BLaER1 treated with 17β-estradiol and CSF1 and Interleukin-3, amounts not matched to agents 10 nM and 100 nM (cell line): ENCODE measurements around the gene TMEM123.

Experiments
- H3K27ac ChIP-seq, 11 experiments: shearing (Covaris generic); formaldehyde crosslinking; 2 replicates each; pipeline ENCODE4 v1.8.1; 2022
- H3K27me3 ChIP-seq, 11 experiments: shearing (Covaris generic); formaldehyde crosslinking; 2 replicates each; pipeline ENCODE4 v1.8.1; 2022
- H3K36me3 ChIP-seq, 11 experiments: shearing (Covaris generic); formaldehyde crosslinking; 2 replicates each; pipeline ENCODE4 v1.8.1; 2022
- H3K4me1 ChIP-seq, 10 experiments: shearing (Covaris generic); formaldehyde crosslinking; 2 replicates each; pipeline ENCODE4 v1.8.1; 2022
- H3K4me2 ChIP-seq, 11 experiments: shearing (Covaris generic); formaldehyde crosslinking; 2 replicates each; pipeline ENCODE4 v1.8.1; 2022
- H3K4me3 ChIP-seq, 10 experiments: shearing (Covaris generic); formaldehyde crosslinking; 2 replicates each; pipeline ENCODE4 v1.8.1; 2022
- H3K9ac ChIP-seq, 11 experiments: shearing (Covaris generic); formaldehyde crosslinking; 2 replicates each; pipeline ENCODE4 v1.8.1; 2022
- H3K9me3 ChIP-seq, 11 experiments: shearing (Covaris generic); formaldehyde crosslinking; replicated peaks in 1 of 11; 2 replicates each; pipeline ENCODE4 v1.8.1; 2022
- H4K20me1 ChIP-seq, 11 experiments: shearing (Covaris generic); formaldehyde crosslinking; 2 replicates each; pipeline ENCODE4 v1.8.1; 2022
- Cebpa-rat ChIP-seq, 11 experiments: shearing (Covaris generic); IDR thresholded peaks; 2 replicates each; pipeline ENCODE4 v1.8.1; 2022

The TMEM123 gene

GRCh38 chr11:102420547-102420946 lies 32.0 kb downstream of the TMEM123 start:
- no peak for TF ChIP-seq Cebpa-rat (IDR thresholded peaks at IDR 0.05)
- H3K9ac ChIP-seq: peak overlapping the region in 1 of 11 experiments; percentile 50; a peak in 2 of 22 replicates
- H3K4me3 ChIP-seq: no peak overlapping the region
- peak overlapping the region in 3 of 11 experiments; percentile 16 to 69 (median 25); a peak in 3 of 22 replicates for H3K27ac ChIP-seq
- peaks cover 40 to 100% (median 74%) of the 10 kb centered on the region in 11 experiments; a peak in 21 of 22 replicates for H4K20me1 ChIP-seq
- H3K27me3 ChIP-seq: no peaks in the 10 kb centered on the region
- H3K9me3 ChIP-seq: peaks cover 22 to 48% (median 39%) of the 10 kb centered on the region in 11 experiments
- H3K4me2 ChIP-seq: peak overlapping the region in 5 of 11 experiments; percentile 25 to 45 (median 36); a peak in 9 of 22 replicates
- peaks cover 37 to 86% (median 66%) of the 10 kb centered on the region in 11 experiments for H3K36me3 ChIP-seq
- H3K4me1 ChIP-seq: peaks cover 11 to 48% (median 31%) of the 10 kb centered on the region in 10 experiments; a peak in 17 of 20 replicates

DNA sequence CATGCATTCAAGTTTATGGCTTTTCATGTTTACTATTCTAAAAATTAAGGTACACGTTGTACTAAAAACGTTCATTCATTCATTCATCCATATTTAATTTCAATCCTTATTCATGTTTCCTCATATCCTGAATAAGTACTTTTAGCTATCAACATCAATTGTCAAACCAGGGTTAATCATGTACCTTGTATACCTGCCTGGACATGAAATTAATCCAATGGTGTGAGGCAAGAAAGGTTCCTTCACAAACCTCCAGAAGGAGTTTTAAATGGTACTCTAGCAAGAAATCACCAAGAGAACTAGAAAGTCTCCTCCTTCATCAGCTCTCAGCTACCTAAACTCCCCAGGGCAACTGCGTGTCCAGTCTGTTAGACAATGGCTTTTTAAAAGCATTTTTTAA lies 33.4 kb downstream of the TMEM123 start:
- TF ChIP-seq Cebpa-rat (IDR thresholded peaks at IDR 0.05): no peak
- no peak overlapping the region for H3K9ac ChIP-seq
- H3K4me3 ChIP-seq: no peak overlapping the region; a peak in 1 of 20 replicates
- H3K36me3 ChIP-seq: peaks cover 24 to 73% (median 54%) of the 10 kb centered on the region in 11 experiments
- peaks cover 22 to 48% (median 44%) of the 10 kb centered on the region in 11 experiments for H3K9me3 ChIP-seq
- no peak overlapping the region; a peak in 1 of 22 replicates for H3K27ac ChIP-seq
- no peaks in the 10 kb centered on the region for H3K27me3 ChIP-seq
- H3K4me2 ChIP-seq: no peak overlapping the region
- H4K20me1 ChIP-seq: peaks cover 31 to 100% (median 74%) of the 10 kb centered on the region in 11 experiments; a peak in 21 of 22 replicates
- peaks cover 12 to 38% (median 23%) of the 10 kb centered on the region in 10 experiments; a peak in 17 of 20 replicates for H3K4me1 ChIP-seq

DNA sequence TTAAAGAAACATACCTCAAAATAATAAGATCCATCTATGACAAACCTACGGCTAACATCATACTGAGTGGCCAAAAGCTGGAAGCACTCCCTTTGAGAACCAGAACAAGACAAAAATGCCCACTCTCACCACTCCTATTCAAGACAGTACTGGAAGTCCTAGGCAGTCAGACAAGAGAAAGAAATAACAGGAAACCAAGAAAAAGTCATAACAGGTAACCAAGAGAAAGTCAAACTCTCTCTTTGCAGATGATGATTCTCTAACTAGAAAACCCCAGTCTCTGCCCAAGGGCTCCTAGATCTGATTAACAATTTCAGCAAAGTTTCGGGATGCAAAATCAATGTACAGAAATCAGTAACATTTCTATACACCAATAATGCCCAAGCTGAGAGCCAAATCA lies 35.6 kb downstream of the TMEM123 start:
- Histone ChIP-seq H3K27ac (no peak overlapping the region), H3K9me3 (peaks cover 22 to 48% (median 44%) of the 10 kb centered on the region in 11 experiments), H3K36me3 (peaks cover 23 to 79% (median 57%) of the 10 kb centered on the region in 11 experiments), H3K27me3 (no peaks in the 10 kb centered on the region), H3K4me1 (peaks cover 8 to 27% (median 16%) of the 10 kb centered on the region in 10 experiments; a peak in 19 of 20 replicates), H4K20me1 (peaks cover 23 to 100% (median 73%) of the 10 kb centered on the region in 11 experiments; a peak in 21 of 22 replicates), H3K4me3 (no peak overlapping the region), H3K4me2 (no peak overlapping the region), H3K9ac (no peak overlapping the region)
- no peak for TF ChIP-seq Cebpa-rat (IDR thresholded peaks at IDR 0.05)

DNA sequence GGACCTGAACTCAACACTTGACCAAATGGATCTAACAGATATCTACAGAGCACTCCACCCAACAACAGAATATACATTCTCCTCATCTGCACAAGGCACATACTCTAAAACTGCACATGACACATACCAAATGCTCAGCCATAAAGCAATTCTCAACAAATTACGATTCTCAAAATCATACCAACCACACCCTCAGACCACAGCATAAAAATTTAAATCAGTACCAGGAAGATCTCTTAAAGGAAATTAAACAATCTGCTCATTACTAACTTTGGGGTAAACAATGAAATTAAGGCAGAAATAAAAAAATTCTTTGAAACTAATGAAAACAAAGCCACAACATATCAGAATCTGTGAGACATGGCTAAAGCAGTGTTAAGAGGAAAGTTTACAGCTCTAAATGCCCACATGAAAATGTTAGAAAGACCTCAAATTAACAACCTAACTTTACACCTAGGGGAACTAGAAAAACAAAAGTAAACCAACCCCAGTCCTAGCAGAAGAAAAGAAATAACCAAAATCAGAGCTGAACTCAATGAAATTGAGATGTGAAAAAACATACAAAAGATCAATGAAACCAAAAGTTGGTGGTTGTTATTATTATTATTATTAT lies 37.2 kb downstream of the TMEM123 start:
- peaks cover 22 to 48% (median 44%) of the 10 kb centered on the region in 11 experiments for H3K9me3 ChIP-seq
- no peak overlapping the region for H3K4me3 ChIP-seq
- peaks cover 30 to 100% (median 74%) of the 10 kb centered on the region in 11 experiments for H4K20me1 ChIP-seq
- no peak overlapping the region for H3K9ac ChIP-seq
- TF ChIP-seq Cebpa-rat (IDR thresholded peaks at IDR 0.05): no peak
- H3K27me3 ChIP-seq: no peaks in the 10 kb centered on the region
- no peak overlapping the region for H3K27ac ChIP-seq
- H3K4me1 ChIP-seq: peaks cover 0 to 21% (median 4%) of the 10 kb centered on the region in 10 experiments; a peak in 7 of 20 replicates
- peaks cover 23 to 81% (median 61%) of the 10 kb centered on the region in 11 experiments for H3K36me3 ChIP-seq
- no peak overlapping the region for H3K4me2 ChIP-seq

- no peak overlapping the region for H3K4me3 ChIP-seq
- peaks cover 34 to 100% (median 75%) of the 10 kb centered on the region in 11 experiments for H4K20me1 ChIP-seq
- H3K4me2 ChIP-seq: no peak overlapping the region
- no peak overlapping the region for H3K27ac ChIP-seq
- H3K9me3 ChIP-seq: peaks cover 22 to 41% (median 37%) of the 10 kb centered on the region in 11 experiments
- TF ChIP-seq Cebpa-rat (IDR thresholded peaks at IDR 0.05): no peak
- no peak overlapping the region for H3K9ac ChIP-seq
- no peaks in the 10 kb centered on the region for H3K27me3 ChIP-seq
- peaks cover 0 to 21% (median 4%) of the 10 kb centered on the region in 10 experiments; a peak in 6 of 20 replicates for H3K4me1 ChIP-seq
- H3K36me3 ChIP-seq: peaks cover 26 to 81% (median 61%) of the 10 kb centered on the region in 11 experiments
Measured at GRCh38 chr11:102414559-102414958, 38.0 kb downstream of the TMEM123 start.

DNA sequence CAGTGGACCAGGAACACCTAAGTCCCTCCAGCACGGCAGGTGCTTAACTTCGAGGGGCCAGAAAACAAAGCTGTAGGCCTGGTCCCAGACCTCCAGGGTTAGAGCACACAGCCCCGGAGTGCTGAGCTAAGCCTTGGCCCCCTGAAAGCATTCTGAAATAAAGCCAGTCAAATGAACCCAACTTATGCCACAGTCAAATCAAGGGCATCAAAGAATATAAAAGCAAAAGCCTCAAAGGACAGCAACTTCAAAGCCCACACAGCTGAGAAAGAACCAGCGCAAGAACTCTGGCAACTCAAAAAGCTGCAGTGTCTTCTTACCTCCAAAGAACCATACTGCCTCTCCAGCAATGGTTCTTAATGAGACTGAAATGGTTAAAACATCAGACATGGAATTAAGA lies 39.1 kb downstream of the TMEM123 start:
- peaks cover 24 to 80% (median 59%) of the 10 kb centered on the region in 11 experiments for H3K36me3 ChIP-seq
- H3K4me1 ChIP-seq: peaks cover 0 to 21% (median 4%) of the 10 kb centered on the region in 10 experiments; a peak in 6 of 20 replicates
- H3K4me2 ChIP-seq: 0 out of 22 replicates have a peak overlapping the region, but pooled peaks of 1 of the 11 experiments have one; percentile 14
- H3K4me3 ChIP-seq: no peak overlapping the region
- no peak overlapping the region for H3K27ac ChIP-seq
- no peaks in the 10 kb centered on the region for H3K27me3 ChIP-seq
- no peak overlapping the region for H3K9ac ChIP-seq
- peaks cover 34 to 100% (median 85%) of the 10 kb centered on the region in 11 experiments for H4K20me1 ChIP-seq
- H3K9me3 ChIP-seq: peaks cover 14 to 31% (median 27%) of the 10 kb centered on the region in 11 experiments
- TF ChIP-seq Cebpa-rat (IDR thresholded peaks at IDR 0.05): no peak

DNA sequence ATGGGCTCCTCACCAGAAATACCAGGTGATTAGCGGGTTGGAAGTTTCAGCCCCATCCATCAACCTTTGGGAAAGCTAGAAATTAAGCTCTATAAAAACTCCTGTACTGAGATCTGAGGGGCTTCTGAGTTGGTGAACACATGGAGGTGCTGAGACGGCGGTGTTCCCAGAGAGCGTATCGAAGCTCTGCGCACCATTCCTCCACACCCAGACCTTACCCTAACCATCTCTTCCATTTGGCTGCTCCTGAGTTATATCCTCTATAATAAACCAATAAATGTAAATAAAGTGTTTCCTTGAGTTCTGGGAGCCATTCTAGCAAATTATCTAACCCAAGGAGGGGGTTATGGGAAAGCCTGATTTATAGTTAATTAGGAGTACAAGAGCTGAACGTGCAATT lies 41.4 kb downstream of the TMEM123 start:
- TF ChIP-seq Cebpa-rat (IDR thresholded peaks at IDR 0.05): no peak
- Histone ChIP-seq H3K4me2 (no peak overlapping the region), H4K20me1 (peaks cover 49 to 100% (median 95%) of the 10 kb centered on the region in 11 experiments)

DNA sequence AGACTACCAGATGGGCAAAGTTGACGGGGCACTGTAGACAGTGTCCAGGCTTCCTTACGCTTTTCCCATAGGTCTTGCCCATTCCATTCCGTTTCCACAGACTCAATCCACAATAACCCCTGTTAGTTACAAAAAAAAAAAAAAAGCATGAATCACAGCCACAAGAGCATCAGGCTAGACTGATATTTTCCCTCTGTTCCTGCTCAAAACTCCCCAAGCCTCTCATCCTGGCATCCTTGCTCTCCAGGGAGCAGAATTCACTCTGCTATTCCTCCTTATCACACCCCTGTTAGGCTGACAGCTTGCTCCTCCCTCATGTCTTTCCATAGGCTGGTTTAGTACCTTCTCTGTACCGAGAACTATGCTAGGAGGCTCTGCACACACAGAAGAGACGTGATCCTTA lies 42.2 kb downstream of the TMEM123 start:
- Histone ChIP-seq H3K27ac (no peak overlapping the region), H3K9me3 (peaks cover 0 to 7% (median 0%) of the 10 kb centered on the region in 11 experiments; a peak in 4 of 22 replicates), H3K27me3 (no peaks in the 10 kb centered on the region)

More for the DNA sequence above, 41.4 kb downstream of the TMEM123 start:
- H3K4me3 ChIP-seq: no peak overlapping the region
- H3K9ac ChIP-seq: no peak overlapping the region
- H3K9me3 ChIP-seq: peaks cover 0 to 10% (median 4%) of the 10 kb centered on the region in 11 experiments; a peak in 11 of 22 replicates
- no peak overlapping the region for H3K27ac ChIP-seq
- H3K27me3 ChIP-seq: no peaks in the 10 kb centered on the region
- peaks cover 0 to 34% (median 5%) of the 10 kb centered on the region in 10 experiments; a peak in 10 of 20 replicates for H3K4me1 ChIP-seq
- H3K36me3 ChIP-seq: peaks cover 22 to 80% (median 60%) of the 10 kb centered on the region in 11 experiments

DNA sequence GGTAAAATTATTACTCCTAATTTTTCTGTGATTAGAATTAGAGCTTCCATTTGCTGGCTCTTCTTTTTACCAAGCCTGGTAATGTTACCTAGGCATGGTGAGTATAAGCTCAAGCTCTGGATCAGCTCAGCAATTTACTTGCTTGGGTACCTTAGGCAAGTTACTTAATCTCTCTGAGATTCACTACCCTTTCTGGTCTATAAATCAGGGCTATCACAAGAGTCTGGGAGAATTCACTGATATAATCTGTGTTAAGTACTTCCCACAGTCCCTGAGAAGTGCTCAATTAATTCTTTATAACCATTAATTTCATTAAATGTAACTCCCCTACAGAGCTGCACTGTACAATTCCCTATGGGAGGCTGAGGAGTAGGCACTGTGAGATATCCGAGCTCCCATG lies 44.2 kb downstream of the TMEM123 start:
- H3K27ac ChIP-seq: no peak overlapping the region
- no peak overlapping the region for H3K4me3 ChIP-seq
- H4K20me1 ChIP-seq: peaks cover 54 to 100% (median 95%) of the 10 kb centered on the region in 11 experiments

More for the DNA sequence above, 42.2 kb downstream of the TMEM123 start:
- Histone ChIP-seq H3K4me3 (no peak overlapping the region), H4K20me1 (peaks cover 54 to 100% (median 95%) of the 10 kb centered on the region in 11 experiments), H3K4me2 (no peak overlapping the region), H3K36me3 (peaks cover 27 to 82% (median 63%) of the 10 kb centered on the region in 11 experiments), H3K9ac (no peak overlapping the region), H3K4me1 (peaks cover 0 to 32% (median 5%) of the 10 kb centered on the region in 10 experiments; a peak in 10 of 20 replicates)
- TF ChIP-seq Cebpa-rat (IDR thresholded peaks at IDR 0.05): no peak

More for the DNA sequence above, 44.2 kb downstream of the TMEM123 start:
- Histone ChIP-seq H3K4me1 (peaks cover 0 to 36% (median 14%) of the 10 kb centered on the region in 10 experiments; a peak in 14 of 20 replicates), H3K9ac (no peak overlapping the region), H3K36me3 (peaks cover 32 to 98% (median 77%) of the 10 kb centered on the region in 11 experiments), H3K27me3 (no peaks in the 10 kb centered on the region), H3K4me2 (no peak overlapping the region), H3K9me3 (no peaks in the 10 kb centered on the region)
- TF ChIP-seq Cebpa-rat (IDR thresholded peaks at IDR 0.05): no peak
